ENCODE results near the gene ADO.
"Not testable (repeated sequence)": the region's sequence is repeated elsewhere in the genome, so short reads cannot be mapped to it uniquely, and the experiment has no call there.

Gene ADO

GRCh38 chr10:62772186-62772974 lies 32.1 kb upstream of the ADO start:
- Histone ChIP-seq H3K27me3 (ENCODE audit: control insufficient read depth in 1 of 2, insufficient read depth in 2 of 2, low read length in 2 of 2) (no peaks in the 10 kb centered on the region), H3K9ac (ENCODE audit: low read length) (no peak overlapping the region), H3K4me3 (ENCODE audit: low read depth in 1 of 2, low read length in 2 of 2) (no peak overlapping the region)

DNA sequence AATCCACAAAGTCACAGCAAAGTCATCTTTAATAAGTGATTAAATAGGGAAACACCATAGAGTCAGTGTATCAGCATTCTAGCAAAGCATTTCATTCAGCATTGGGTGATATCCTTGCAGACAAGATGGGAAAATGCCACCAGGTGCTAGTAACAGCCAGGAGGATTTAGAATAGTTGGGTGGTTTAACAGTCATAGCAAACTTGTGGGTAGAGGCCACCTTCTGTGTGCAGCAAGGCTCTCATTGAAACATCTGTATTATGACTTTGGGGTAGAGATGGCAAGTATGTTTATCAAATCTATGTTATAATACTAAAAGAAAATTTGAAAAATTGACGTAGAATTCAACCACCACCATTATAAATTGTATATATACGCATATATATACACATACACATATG lies 26.4 kb upstream of the ADO start:
- H3K4me3 ChIP-seq (ENCODE audit: low read depth in 1 of 2, low read length in 2 of 2): no peak overlapping the region
- no peaks in the 10 kb centered on the region for H3K27me3 ChIP-seq (ENCODE audit: control insufficient read depth in 1 of 2, insufficient read depth in 2 of 2, low read length in 2 of 2)
- no peaks in the 10 kb centered on the region for H3K4me1 ChIP-seq (ENCODE audit: insufficient read depth, low read length)
- H3K9me3 ChIP-seq (ENCODE audit: low read length): peaks cover 4% of the 10 kb centered on the region
- H3K27ac ChIP-seq (ENCODE audit: low read depth, low read length): no peak overlapping the region
- H3K9ac ChIP-seq (ENCODE audit: low read length): no peak overlapping the region
- no peaks in the 10 kb centered on the region for H3K36me3 ChIP-seq (ENCODE audit: insufficient read depth, low read length)

More at GRCh38 chr10:62772186-62772974, 32.1 kb upstream of the ADO start:
- Histone ChIP-seq H3K4me1 (ENCODE audit: insufficient read depth, low read length) (no peaks in the 10 kb centered on the region), H3K36me3 (ENCODE audit: insufficient read depth, low read length) (no peaks in the 10 kb centered on the region), H3K9me3 (ENCODE audit: low read length) (peaks cover 4% of the 10 kb centered on the region), H3K27ac (ENCODE audit: low read depth, low read length) (no peak overlapping the region)

- H3K4me1 ChIP-seq (ENCODE audit: insufficient read depth, low read length): no peaks in the 10 kb centered on the region
- H3K27me3 ChIP-seq (ENCODE audit: control insufficient read depth in 1 of 2, insufficient read depth in 2 of 2, low read length in 2 of 2): no peaks in the 10 kb centered on the region
- no peak overlapping the region for H3K9ac ChIP-seq (ENCODE audit: low read length)
- no peak overlapping the region for H3K4me3 ChIP-seq (ENCODE audit: low read depth in 1 of 2, low read length in 2 of 2)
- no peaks in the 10 kb centered on the region for H3K36me3 ChIP-seq (ENCODE audit: insufficient read depth, low read length)
- H3K27ac ChIP-seq (ENCODE audit: low read depth, low read length): no peak overlapping the region
- H3K9me3 ChIP-seq (ENCODE audit: low read length): peaks cover 4% of the 10 kb centered on the region
These were observed 24.9 kb upstream of the ADO start for GRCh38 chr10:62779487-62780248.

DNA sequence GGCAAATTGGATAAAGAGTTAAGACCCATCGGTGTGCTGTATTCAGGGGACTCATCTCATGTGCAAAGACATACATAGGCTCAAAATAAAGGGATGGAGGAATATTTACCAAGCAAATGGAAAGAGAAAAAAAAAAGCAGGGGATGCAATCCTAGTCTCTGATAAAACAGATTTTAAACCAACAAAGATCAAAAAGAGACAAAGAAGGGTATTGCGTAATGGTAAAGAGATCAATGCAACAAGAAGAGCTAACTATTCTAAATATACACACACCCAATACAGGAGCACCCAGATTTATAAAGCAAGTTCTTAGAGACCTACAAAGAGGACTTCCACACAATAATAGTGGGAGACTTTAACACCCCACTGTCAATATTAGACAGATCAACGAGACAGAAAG lies 20.0 kb upstream of the ADO start:
- not testable (repeated sequence) for H3K27ac ChIP-seq (ENCODE audit: low read depth, low read length); H3K9ac ChIP-seq (ENCODE audit: low read length); H3K4me1 ChIP-seq (ENCODE audit: insufficient read depth, low read length); H3K9me3 ChIP-seq (ENCODE audit: low read length); H3K4me3 ChIP-seq (ENCODE audit: low read depth in 1 of 2, low read length in 2 of 2); H3K27me3 ChIP-seq (ENCODE audit: control insufficient read depth in 1 of 2, insufficient read depth in 2 of 2, low read length in 2 of 2); H3K36me3 ChIP-seq (ENCODE audit: insufficient read depth, low read length)

- not testable (repeated sequence) for H3K27ac ChIP-seq (ENCODE audit: low read depth, low read length); H3K27me3 ChIP-seq (ENCODE audit: control insufficient read depth in 1 of 2, insufficient read depth in 2 of 2, low read length in 2 of 2); H3K9ac ChIP-seq (ENCODE audit: low read length); H3K4me1 ChIP-seq (ENCODE audit: insufficient read depth, low read length); H3K9me3 ChIP-seq (ENCODE audit: low read length); H3K36me3 ChIP-seq (ENCODE audit: insufficient read depth, low read length); H3K4me3 ChIP-seq (ENCODE audit: low read depth in 1 of 2, low read length in 2 of 2)
These were observed 16.2 kb upstream of the ADO start for GRCh38 chr10:62788285-62788684.

- H3K27me3 ChIP-seq (ENCODE audit: control insufficient read depth in 1 of 2, insufficient read depth in 2 of 2, low read length in 2 of 2): no peaks in the 10 kb centered on the region
- H3K9ac ChIP-seq (ENCODE audit: low read length): no peak overlapping the region
- H3K4me1 ChIP-seq (ENCODE audit: insufficient read depth, low read length): no peaks in the 10 kb centered on the region
- H3K36me3 ChIP-seq (ENCODE audit: insufficient read depth, low read length): no peaks in the 10 kb centered on the region
- H3K27ac ChIP-seq (ENCODE audit: low read depth, low read length): no peak overlapping the region
- H3K4me3 ChIP-seq (ENCODE audit: low read depth in 1 of 2, low read length in 2 of 2): no peak overlapping the region
- H3K9me3 ChIP-seq (ENCODE audit: low read length): no peaks in the 10 kb centered on the region
These were observed 15.6 kb upstream of the ADO start for GRCh38 chr10:62788861-62789467.

DNA sequence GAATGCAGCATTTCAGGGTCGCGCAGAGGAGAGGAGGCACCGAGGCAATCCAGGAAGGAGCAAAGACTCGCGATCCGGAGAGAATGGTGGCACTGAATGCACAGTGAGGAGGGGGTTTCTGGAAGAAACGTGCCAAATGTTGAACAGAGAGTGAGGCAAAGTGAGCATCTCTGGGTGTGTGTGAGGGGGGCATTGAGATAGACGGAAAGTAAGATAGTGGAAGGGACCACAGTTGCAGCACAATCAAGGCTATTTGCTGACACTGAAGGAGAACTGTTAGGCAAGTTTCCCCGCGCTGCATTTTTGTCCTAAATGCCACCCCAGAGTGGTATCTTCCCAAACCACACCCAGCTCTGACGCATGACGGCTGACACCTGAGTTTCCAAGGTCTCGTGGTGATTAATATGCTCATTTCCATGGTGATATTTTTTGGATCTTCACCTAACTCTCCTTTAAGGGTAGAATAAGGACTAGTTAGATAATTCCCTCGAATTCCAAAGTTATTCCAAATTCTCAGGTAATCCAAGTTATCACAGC lies 14.4 kb upstream of the ADO start:
- H3K9ac ChIP-seq (ENCODE audit: low read length): no peak overlapping the region
- no peaks in the 10 kb centered on the region for H3K4me1 ChIP-seq (ENCODE audit: insufficient read depth, low read length)
- H3K27ac ChIP-seq (ENCODE audit: low read depth, low read length): no peak overlapping the region
- H3K36me3 ChIP-seq (ENCODE audit: insufficient read depth, low read length): no peaks in the 10 kb centered on the region
- no peaks in the 10 kb centered on the region for H3K27me3 ChIP-seq (ENCODE audit: control insufficient read depth in 1 of 2, insufficient read depth in 2 of 2, low read length in 2 of 2)
- H3K9me3 ChIP-seq (ENCODE audit: low read length): no peaks in the 10 kb centered on the region
- H3K4me3 ChIP-seq (ENCODE audit: low read depth in 1 of 2, low read length in 2 of 2): no peak overlapping the region

DNA sequence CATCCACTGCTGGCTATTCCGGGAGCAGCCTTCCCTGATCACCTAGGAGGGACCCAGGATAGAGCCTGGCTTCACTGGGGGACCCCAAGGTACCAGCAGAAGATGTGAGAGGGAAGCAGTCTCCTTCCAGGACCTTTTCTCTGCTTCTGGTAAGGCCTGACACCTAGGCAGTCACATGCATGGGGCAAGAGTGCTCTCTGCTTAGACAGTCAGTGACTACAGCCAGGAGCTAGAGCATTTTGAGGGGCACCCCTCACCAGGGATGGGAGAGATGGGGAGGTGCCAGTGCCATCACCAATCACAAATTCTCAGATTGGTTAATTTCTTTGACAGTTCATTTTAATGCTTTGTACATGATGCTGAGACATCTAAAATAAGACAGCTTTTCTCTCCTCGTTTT lies 13.9 kb upstream of the ADO start:
- H3K27ac ChIP-seq (ENCODE audit: low read depth, low read length): no peak overlapping the region
- H3K27me3 ChIP-seq (ENCODE audit: control insufficient read depth in 1 of 2, insufficient read depth in 2 of 2, low read length in 2 of 2): no peaks in the 10 kb centered on the region
- H3K36me3 ChIP-seq (ENCODE audit: insufficient read depth, low read length): no peaks in the 10 kb centered on the region
- H3K9me3 ChIP-seq (ENCODE audit: low read length): no peaks in the 10 kb centered on the region
- no peaks in the 10 kb centered on the region for H3K4me1 ChIP-seq (ENCODE audit: insufficient read depth, low read length)
- H3K9ac ChIP-seq (ENCODE audit: low read length): no peak overlapping the region
- no peak overlapping the region for H3K4me3 ChIP-seq (ENCODE audit: low read depth in 1 of 2, low read length in 2 of 2)

GRCh38 chr10:62792261-62792660 lies 12.3 kb upstream of the ADO start:
- no peaks in the 10 kb centered on the region for H3K36me3 ChIP-seq (ENCODE audit: insufficient read depth, low read length)
- H3K27me3 ChIP-seq (ENCODE audit: control insufficient read depth in 1 of 2, insufficient read depth in 2 of 2, low read length in 2 of 2): no peaks in the 10 kb centered on the region
- H3K27ac ChIP-seq (ENCODE audit: low read depth, low read length): no peak overlapping the region
- H3K9me3 ChIP-seq (ENCODE audit: low read length): no peaks in the 10 kb centered on the region
- H3K4me1 ChIP-seq (ENCODE audit: insufficient read depth, low read length): no peaks in the 10 kb centered on the region
- H3K4me3 ChIP-seq (ENCODE audit: low read depth in 1 of 2, low read length in 2 of 2): no peak overlapping the region
- no peak overlapping the region for H3K9ac ChIP-seq (ENCODE audit: low read length)

GRCh38 chr10:62794306-62794705 lies 10.2 kb upstream of the ADO start:
- H3K27ac ChIP-seq (ENCODE audit: low read depth, low read length): no peak overlapping the region
- no peaks in the 10 kb centered on the region for H3K27me3 ChIP-seq (ENCODE audit: control insufficient read depth in 1 of 2, insufficient read depth in 2 of 2, low read length in 2 of 2)
- H3K4me1 ChIP-seq (ENCODE audit: insufficient read depth, low read length): no peaks in the 10 kb centered on the region
- H3K9me3 ChIP-seq (ENCODE audit: low read length): no peaks in the 10 kb centered on the region
- no peak overlapping the region for H3K9ac ChIP-seq (ENCODE audit: low read length)
- H3K36me3 ChIP-seq (ENCODE audit: insufficient read depth, low read length): no peaks in the 10 kb centered on the region
- no peak overlapping the region for H3K4me3 ChIP-seq (ENCODE audit: low read depth in 1 of 2, low read length in 2 of 2)

GRCh38 chr10:62795100-62795499 lies 9.4 kb upstream of the ADO start:
- no peak overlapping the region for H3K4me3 ChIP-seq (ENCODE audit: low read depth in 1 of 2, low read length in 2 of 2)
- H3K36me3 ChIP-seq (ENCODE audit: insufficient read depth, low read length): no peaks in the 10 kb centered on the region
- H3K4me1 ChIP-seq (ENCODE audit: insufficient read depth, low read length): no peaks in the 10 kb centered on the region
- no peaks in the 10 kb centered on the region for H3K27me3 ChIP-seq (ENCODE audit: control insufficient read depth in 1 of 2, insufficient read depth in 2 of 2, low read length in 2 of 2)
- no peak overlapping the region for H3K9ac ChIP-seq (ENCODE audit: low read length)
- H3K27ac ChIP-seq (ENCODE audit: low read depth, low read length): no peak overlapping the region
- H3K9me3 ChIP-seq (ENCODE audit: low read length): no peaks in the 10 kb centered on the region

All from muscle layer of colon (tissue), 2 donors.